Neural crest cell (in vitro differentiated cells): ENCODE results near the gene RNF150. TPM values are rescaled to one million over a fixed set of nuclear protein-coding genes. Genes with fewer than 3 reads are reported as not detected.

Source experiments
- DNase-seq: peaks from one replicate; pipeline ENCODE4 v3.0.0; 2021; ENCODE audit warnings: low read depth, mixed read lengths, low spot score
- H3K27ac Mint-ChIP-seq: one replicate; pipeline ENCODE4 v1.8.0; 2021; ENCODE audit warnings: mild to moderate bottlenecking, mixed read lengths; ENCODE audit not compliant: unreplicated experiment
- H3K27me3 Mint-ChIP-seq: 2 replicates; pipeline ENCODE4 v1.8.0; 2021; ENCODE audit warnings: low read depth, mild to moderate bottlenecking, mixed read lengths
- H3K36me3 Mint-ChIP-seq: 2 replicates; pipeline ENCODE4 v1.8.0; 2021; ENCODE audit warnings: low read depth, mild to moderate bottlenecking, mixed read lengths
- H3K4me1 Mint-ChIP-seq: 2 replicates; pipeline ENCODE4 v1.8.0; 2021; ENCODE audit warnings: mixed read lengths
- H3K4me3 Mint-ChIP-seq: one replicate; pipeline ENCODE4 v1.8.0; 2021; ENCODE audit warnings: mild to moderate bottlenecking, mixed read lengths
- H3K9me3 Mint-ChIP-seq: 2 replicates; pipeline ENCODE4 v1.8.0; 2021; ENCODE audit warnings: mixed read lengths
- total RNA-seq: library from RNA; stranded (reverse); gene quantifications from 2 replicates; pipeline ENCODE4 v1.2.1, GENCODE V29; 2021
- TF ChIP-seq, protein P1 (sequence below): fragments of 200-600 bp; sonication (generic); conservative IDR thresholded peaks from 2 replicates; pipeline ENCODE4 v1.5.0; 2021; ENCODE audit warnings: antibody characterized with exemption, mild to moderate bottlenecking

The RNF150 gene
- total RNA-seq, 1 donor from 2014 or later: 23.3 TPM

DNA sequence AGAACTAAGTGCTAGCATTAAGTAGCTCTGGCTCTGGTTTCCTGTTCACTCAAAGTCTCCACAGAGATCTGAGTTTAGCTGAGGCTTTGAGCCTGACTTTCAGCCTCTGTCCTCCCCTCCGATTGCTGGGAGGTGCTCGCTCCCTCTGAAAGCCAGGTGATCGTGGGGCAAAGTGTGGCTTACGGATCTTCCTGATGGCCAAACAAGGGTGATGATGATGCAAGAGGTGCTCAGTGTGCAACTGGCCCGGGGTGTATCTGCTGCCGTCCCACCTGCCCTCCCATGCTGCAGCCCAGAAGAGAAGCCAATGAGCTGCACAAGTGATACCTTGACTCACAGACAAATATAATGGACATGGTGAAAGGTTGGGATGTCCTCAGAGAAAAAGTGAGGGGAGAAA is 207.9 kb downstream of the RNF150 start:
- Mint-ChIP-seq H3K4me3 (no peak overlapping the region), H3K27me3 (no peaks in the 10 kb centered on the region), H3K9me3 (no peaks in the 10 kb centered on the region), H3K27ac (no peak overlapping the region), H3K4me1 (peaks cover 12% of the 10 kb centered on the region), H3K36me3 (peaks cover 6% of the 10 kb centered on the region)
- TF ChIP-seq, protein P1, sequence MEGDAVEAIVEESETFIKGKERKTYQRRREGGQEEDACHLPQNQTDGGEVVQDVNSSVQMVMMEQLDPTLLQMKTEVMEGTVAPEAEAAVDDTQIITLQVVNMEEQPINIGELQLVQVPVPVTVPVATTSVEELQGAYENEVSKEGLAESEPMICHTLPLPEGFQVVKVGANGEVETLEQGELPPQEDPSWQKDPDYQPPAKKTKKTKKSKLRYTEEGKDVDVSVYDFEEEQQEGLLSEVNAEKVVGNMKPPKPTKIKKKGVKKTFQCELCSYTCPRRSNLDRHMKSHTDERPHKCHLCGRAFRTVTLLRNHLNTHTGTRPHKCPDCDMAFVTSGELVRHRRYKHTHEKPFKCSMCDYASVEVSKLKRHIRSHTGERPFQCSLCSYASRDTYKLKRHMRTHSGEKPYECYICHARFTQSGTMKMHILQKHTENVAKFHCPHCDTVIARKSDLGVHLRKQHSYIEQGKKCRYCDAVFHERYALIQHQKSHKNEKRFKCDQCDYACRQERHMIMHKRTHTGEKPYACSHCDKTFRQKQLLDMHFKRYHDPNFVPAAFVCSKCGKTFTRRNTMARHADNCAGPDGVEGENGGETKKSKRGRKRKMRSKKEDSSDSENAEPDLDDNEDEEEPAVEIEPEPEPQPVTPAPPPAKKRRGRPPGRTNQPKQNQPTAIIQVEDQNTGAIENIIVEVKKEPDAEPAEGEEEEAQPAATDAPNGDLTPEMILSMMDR: no peak
- no peak for DNase-seq

DNA sequence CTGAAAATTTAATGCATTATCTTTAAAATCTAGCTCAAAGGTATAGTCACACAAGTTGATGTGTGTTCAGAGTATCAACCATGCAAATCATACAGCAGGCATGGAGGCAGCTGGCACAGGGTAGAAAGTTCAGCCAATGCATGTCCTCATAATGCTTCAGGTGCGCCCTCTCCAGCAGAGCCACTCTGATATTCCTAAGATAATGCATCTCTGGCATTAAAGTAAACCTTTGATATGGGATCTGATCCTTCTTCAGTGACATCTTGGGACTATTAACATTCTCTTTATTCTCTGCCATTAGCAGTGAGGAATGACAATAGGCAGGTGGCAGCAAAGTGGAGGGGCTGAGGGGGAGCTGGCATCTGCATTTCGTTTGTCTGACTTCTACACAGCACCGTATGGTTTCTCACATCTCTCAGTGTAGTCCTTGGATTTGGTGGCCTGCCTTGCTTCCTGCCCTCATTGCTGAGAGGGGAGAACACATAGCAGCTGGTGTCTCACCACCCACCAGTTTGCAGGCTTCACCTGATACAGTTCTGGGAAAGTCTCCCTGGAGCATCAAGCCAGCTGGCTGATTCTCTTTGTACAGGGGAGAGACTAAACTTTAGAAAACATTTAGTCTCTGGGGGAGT is 208.4 kb downstream of the RNF150 start:
- H3K9me3 Mint-ChIP-seq: no peaks in the 10 kb centered on the region
- no peak overlapping the region for H3K27ac Mint-ChIP-seq
- no peak overlapping the region for H3K4me3 Mint-ChIP-seq
- peaks cover 10% of the 10 kb centered on the region for H3K4me1 Mint-ChIP-seq
- no peak for DNase-seq
- H3K36me3 Mint-ChIP-seq: peaks cover 4% of the 10 kb centered on the region
- H3K27me3 Mint-ChIP-seq: no peaks in the 10 kb centered on the region
- TF ChIP-seq, protein P1: no peak

DNA sequence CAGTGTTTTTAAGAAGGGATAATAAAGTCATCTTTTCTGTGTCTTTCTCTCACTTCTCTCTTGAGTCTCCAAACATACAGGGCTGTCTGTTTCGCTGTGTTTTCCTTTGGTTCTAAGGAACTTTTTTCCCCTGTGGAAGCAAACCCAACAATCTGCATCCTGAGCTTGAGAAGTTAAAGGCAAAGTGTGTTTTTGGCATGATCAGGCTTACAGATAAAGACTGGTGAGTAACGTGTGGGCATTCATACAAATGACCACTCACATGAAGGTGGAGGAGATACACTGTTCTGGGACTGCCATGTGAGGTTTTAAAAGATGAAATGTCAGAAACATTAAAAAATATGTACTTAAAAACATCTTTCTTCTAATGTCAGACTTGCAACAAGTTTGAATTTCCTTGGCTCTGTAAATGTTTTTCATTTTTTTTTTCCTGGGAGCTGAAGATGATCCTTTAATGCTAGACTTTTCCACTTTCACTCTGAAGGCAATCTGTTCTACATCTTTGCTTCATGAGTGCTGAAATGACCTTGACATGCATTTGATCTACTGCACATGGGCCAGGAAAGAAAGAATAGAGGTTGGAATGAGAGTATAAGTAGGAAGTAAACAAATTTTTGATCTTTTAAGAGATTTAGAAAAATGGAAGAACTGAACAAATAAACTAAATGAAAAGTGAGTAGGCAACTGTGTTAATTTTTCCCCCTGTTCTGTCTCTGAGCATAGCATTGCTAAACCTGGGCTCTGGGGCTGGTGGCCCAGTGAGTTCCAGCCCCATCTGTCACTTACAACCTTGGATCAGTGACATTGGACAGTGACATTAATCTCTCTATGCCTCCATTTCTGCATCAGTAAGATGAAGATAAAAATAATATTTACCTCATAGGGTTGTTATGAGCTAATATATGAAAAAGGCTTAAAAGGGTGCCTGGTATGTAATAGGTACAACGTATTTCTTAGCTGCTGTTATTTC is 226.0 kb downstream of the RNF150 start:
- Mint-ChIP-seq H3K27me3 (no peaks in the 10 kb centered on the region), H3K9me3 (no peaks in the 10 kb centered on the region), H3K36me3 (peaks cover 5% of the 10 kb centered on the region), H3K4me3 (no peak overlapping the region), H3K4me1 (no peaks in the 10 kb centered on the region), H3K27ac (peak overlapping the region; percentile 38)
- DNase-seq: no peak
- TF ChIP-seq, protein P1: no peak

DNA sequence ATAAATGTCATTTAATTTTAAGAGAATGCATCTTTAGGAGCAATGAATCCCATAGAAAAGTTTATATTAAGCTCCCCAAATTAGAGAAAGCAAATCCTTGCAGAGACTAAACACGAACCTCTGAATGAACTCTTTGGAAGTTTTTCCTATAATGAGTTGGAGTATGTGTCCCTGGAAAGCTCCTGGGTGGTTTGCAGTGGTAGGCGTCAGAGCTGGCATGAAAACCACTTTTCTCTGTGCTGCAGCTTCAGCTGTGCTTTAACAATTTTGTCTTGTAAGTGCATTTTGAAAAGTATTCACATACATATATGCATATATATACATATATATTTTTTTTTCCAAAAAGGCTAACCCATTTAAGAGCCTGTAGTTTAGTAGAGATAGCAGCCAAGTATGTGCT is 228.4 kb downstream of the RNF150 start:
- no peak overlapping the region for H3K4me3 Mint-ChIP-seq

More for the DNA sequence above, 228.4 kb downstream of the RNF150 start:
- no peaks in the 10 kb centered on the region for H3K4me1 Mint-ChIP-seq
- TF ChIP-seq, protein P1: no peak
- no peak for DNase-seq
- H3K36me3 Mint-ChIP-seq: peaks cover 5% of the 10 kb centered on the region
- no peaks in the 10 kb centered on the region for H3K9me3 Mint-ChIP-seq
- no peak overlapping the region for H3K27ac Mint-ChIP-seq
- no peaks in the 10 kb centered on the region for H3K27me3 Mint-ChIP-seq
